ENCODE results near the gene CMTM8.

- TF ChIP-seq SP1 (IDR thresholded peaks at IDR 0.05), result no peak
- no peak for TF ChIP-seq TARDBP (IDR thresholded peaks at IDR 0.05)
- no peak for TF ChIP-seq FOXA1 (IDR thresholded peaks at IDR 0.05)
These were observed 81.6 kb downstream of the CMTM8 start for GRCh38 chr3:32320080-32320479.
